DOHH2 (cell line): ENCODE data around the gene ZWILCH.

Experiments used
- CTCF ChIP-seq: fragments of 200-600 bp; sonication (generic); IDR thresholded peaks from one replicate; pipeline ENCODE4 v1.5.1; 2014; ENCODE audit warnings: antibody characterized with exemption, mild to moderate bottlenecking, low read depth, low read length; ENCODE audit not compliant: poor library complexity, severe bottlenecking
- EZH2phosphoT487 ChIP-seq: fragments of 200-600 bp; sonication (generic); IDR thresholded peaks from 2 replicates; pipeline ENCODE4 v1.6.1; 2017; ENCODE audit warnings: borderline replicate concordance, mild to moderate bottlenecking, antibody characterized with exemption, low read length, moderate library complexity, mixed read lengths

DNA sequence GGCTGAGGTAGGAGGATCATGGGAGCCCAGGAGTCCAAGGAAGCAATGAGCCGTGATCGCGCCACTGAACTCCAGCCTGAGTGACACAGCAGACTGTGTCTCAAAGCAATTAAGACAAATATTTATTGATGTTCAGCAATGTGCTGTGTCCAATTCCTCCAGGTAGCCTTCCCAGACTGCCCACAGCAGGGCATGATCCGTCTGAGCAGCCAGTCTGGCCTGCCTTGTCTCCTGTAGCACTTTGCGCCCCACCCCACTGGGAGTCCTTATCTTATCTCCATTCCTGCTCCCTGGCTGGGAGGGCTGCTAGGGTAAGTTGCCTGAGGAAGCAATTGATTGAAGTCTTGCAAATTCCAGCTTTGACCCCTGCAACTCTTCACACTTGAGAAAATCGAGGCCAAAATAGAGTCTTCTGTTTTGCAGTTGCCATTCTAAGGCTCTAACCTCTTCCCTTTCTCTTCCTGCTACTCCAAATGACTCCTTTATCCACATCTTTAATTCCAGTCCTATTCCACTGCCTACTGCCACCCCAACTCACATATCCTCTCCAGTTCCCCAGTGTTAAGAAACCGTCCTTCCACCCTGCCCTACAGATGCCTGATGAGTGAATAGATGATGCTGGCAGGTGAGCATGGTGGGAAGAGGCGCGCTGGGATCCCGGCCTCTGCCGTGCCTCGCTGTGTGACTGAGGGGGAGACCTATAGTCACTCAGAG lies 87.5 kb downstream of the ZWILCH start:
- TF ChIP-seq CTCF (no peak), EZH2phosphoT487 (no peak)
